Measurements from ENCODE around the gene SLC26A1.

- no peak for TF ChIP-seq CTCF (IDR thresholded peaks at IDR 0.05)
- no peak for TF ChIP-seq POLR2A (IDR thresholded peaks at IDR 0.05)
Measured at GRCh38 chr4:958314-958665, 34.9 kb downstream of the SLC26A1 start.

Data from gastroesophageal sphincter (tissue), 3 donors.